Chondrocyte (in vitro differentiated cells): ENCODE results near the gene FER. TPM values are rescaled to one million over a fixed set of nuclear protein-coding genes. Genes with fewer than 3 reads are reported as not detected.

ENCODE experiments used
- DNase-seq: peaks from one replicate; pipeline ENCODE4 v3.0.0; 2021; ENCODE audit warnings: mixed read lengths, low spot score
- H3K27ac Mint-ChIP-seq: one replicate; pipeline ENCODE4 v1.8.0; 2021; ENCODE audit warnings: mild to moderate bottlenecking, moderate library complexity, mixed read lengths; ENCODE audit not compliant: unreplicated experiment
- H3K27me3 Mint-ChIP-seq: 2 replicates; pipeline ENCODE4 v1.8.0; 2021; ENCODE audit warnings: low read depth, mixed read lengths
- H3K36me3 Mint-ChIP-seq: 2 replicates; pipeline ENCODE4 v1.8.0; 2021; ENCODE audit warnings: low read depth, mixed read lengths
- H3K4me1 Mint-ChIP-seq: 2 replicates; pipeline ENCODE4 v1.8.0; 2021; ENCODE audit warnings: low read depth, mild to moderate bottlenecking, mixed read lengths
- H3K4me3 Mint-ChIP-seq: one replicate; pipeline ENCODE4 v1.8.0; 2021; ENCODE audit warnings: mild to moderate bottlenecking, moderate library complexity, mixed read lengths; ENCODE audit not compliant: unreplicated experiment
- H3K9me3 Mint-ChIP-seq: 2 replicates; pipeline ENCODE4 v1.8.0; 2021; ENCODE audit warnings: low read depth, mixed read lengths
- CTCF ChIP-seq: fragments of 200-600 bp; sonication (generic); IDR thresholded peaks from 2 replicates; pipeline ENCODE4 v1.5.0; 2021; ENCODE audit warnings: antibody characterized with exemption, mild to moderate bottlenecking, moderate library complexity
- total RNA-seq: library from RNA; stranded (reverse); gene quantifications from 3 replicates; pipeline ENCODE4 v1.2.1, GENCODE V29; 2021

FER gene
- total RNA-seq, 1 donor from 2014 or later, result 23.5 TPM

DNA sequence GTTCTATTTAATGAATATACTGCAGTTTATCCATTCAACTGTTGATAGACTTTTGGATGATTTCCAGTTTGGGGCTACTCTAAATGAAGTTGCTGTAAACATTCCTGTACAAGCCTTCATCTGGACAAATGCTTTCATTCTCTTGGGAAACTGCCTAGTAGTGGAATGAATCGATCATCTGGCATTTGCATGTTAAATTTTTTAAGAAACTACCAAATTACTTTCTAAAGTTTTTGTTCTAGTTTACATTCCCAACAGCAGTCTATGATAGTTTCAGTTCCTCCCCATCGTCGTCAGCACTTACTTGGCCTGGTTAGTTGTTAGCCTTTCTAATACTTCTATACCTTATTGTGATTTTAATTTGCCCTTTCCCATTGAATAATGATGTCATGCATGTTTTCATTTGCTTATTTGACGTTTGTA lies 306.3 kb downstream of the FER start:
- Mint-ChIP-seq H3K4me3 (no peak overlapping the region), H3K27me3 (no peaks in the 10 kb centered on the region), H3K36me3 (peaks cover 11% of the 10 kb centered on the region), H3K4me1 (peaks cover 20% of the 10 kb centered on the region), H3K27ac (no peak overlapping the region), H3K9me3 (peaks cover 9% of the 10 kb centered on the region)
- DNase-seq, result no peak
- no peak for TF ChIP-seq CTCF

- peaks cover 11% of the 10 kb centered on the region for H3K9me3 Mint-ChIP-seq
- TF ChIP-seq CTCF, result no peak
- no peaks in the 10 kb centered on the region for H3K27me3 Mint-ChIP-seq
- DNase-seq, result no peak
- no peak overlapping the region for H3K27ac Mint-ChIP-seq
- peaks cover 11% of the 10 kb centered on the region for H3K4me1 Mint-ChIP-seq
- H3K36me3 Mint-ChIP-seq, result peaks cover 8% of the 10 kb centered on the region
- H3K4me3 Mint-ChIP-seq, result no peak overlapping the region
Measured at GRCh38 chr5:109060378-109061025, 312.8 kb downstream of the FER start.

DNA sequence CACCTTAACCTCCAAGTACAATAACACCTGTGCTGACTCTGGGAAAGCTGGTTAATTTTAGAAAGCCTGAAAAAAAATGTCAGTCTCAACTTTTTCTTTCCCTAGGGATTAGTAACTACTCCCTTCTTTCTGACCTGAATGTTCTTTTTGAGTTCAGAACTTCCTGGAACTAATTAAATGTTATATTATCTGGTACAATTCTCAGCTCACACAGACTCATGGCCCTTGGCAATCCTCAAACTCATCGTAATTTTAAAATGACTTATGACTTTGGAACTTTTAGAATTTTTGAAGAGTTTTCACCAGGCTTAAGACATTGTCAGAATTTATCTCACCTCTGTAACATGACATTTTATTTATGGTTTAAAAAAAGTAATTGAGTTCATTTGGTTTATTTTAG lies 315.0 kb downstream of the FER start:
- DNase-seq, result no peak
- no peak overlapping the region for H3K27ac Mint-ChIP-seq
- peaks cover 2% of the 10 kb centered on the region for H3K9me3 Mint-ChIP-seq

GRCh38 chr5:109063223-109063622 lies 315.5 kb downstream of the FER start:
- Mint-ChIP-seq H3K9me3 (peaks cover 2% of the 10 kb centered on the region), H3K36me3 (peaks cover 5% of the 10 kb centered on the region), H3K4me1 (peaks cover 11% of the 10 kb centered on the region), H3K4me3 (no peak overlapping the region), H3K27ac (no peak overlapping the region), H3K27me3 (no peaks in the 10 kb centered on the region)
- TF ChIP-seq CTCF, result no peak
- DNase-seq, result no peak

More for the DNA sequence above, 315.0 kb downstream of the FER start:
- Mint-ChIP-seq H3K4me3 (no peak overlapping the region), H3K36me3 (peaks cover 5% of the 10 kb centered on the region), H3K4me1 (peaks cover 11% of the 10 kb centered on the region), H3K27me3 (no peaks in the 10 kb centered on the region)
- TF ChIP-seq CTCF, result no peak

DNA sequence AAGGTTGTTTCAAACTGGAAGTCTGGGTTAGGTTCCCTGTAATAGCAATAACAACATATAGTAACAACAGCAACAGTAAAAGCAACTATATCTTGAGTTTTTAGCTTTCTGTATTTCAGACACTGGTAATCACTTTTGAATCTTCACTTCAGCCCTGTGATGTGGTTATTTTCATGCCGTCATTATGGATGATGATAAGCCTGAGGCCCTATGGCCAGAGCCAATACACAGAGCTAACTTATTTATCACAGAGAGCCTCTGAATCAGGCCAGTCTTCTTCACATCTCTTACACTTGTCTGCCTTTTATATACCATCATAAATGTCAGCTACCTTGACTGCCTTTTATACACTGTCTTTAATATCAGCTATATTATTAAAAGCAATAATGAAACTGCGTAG lies 329.0 kb downstream of the FER start:
- no peak for DNase-seq
- H3K9me3 Mint-ChIP-seq, result no peaks in the 10 kb centered on the region
- peaks cover 12% of the 10 kb centered on the region for H3K4me1 Mint-ChIP-seq
- TF ChIP-seq CTCF, result no peak
- H3K4me3 Mint-ChIP-seq, result no peak overlapping the region
- no peak overlapping the region for H3K27ac Mint-ChIP-seq
- H3K27me3 Mint-ChIP-seq, result no peaks in the 10 kb centered on the region
- H3K36me3 Mint-ChIP-seq, result no peaks in the 10 kb centered on the region
